Body of pancreas (tissue), 4 donors: ENCODE data around the gene CEBPG.

Experiments
- POLR2A ChIP-seq, 3 donors: fragments of 450-650 bp; IDR thresholded peaks; one replicate each; pipeline ENCODE4 v1.6.1; 2016; ENCODE audit warnings: antibody characterized with exemption in 3 of 3, mild to moderate bottlenecking in 2 of 3
- TF ChIP-seq, protein P1 (sequence below), 7 experiments: fragments of 450-650 bp in 4 of 7; fragments of 200-600 bp in 3 of 7; sonication (generic) in 3 of 7; IDR thresholded peaks; one replicate each; pipeline ENCODE4 v1.5.1; 2016 to 2019; ENCODE audit warnings: antibody characterized with exemption in 7 of 7

DNA sequence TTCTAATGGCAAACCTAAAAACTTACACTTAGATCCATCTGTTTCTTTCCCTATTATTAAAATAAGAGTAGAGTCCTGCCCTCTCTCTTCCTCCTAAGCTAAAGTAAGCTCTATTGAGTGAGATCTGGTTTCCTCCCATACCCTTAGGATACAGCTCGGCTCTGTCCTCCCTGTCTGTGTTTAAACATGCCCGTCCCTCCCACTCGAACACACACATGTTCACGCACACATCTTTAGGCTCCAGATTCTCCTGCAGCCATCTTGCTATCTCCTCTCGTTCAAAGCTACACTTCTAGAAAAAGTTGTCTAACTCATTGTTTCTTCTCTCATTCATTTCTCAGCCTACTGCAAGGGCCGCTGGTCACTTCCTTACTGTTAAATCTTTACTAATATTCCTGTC lies 15.1 kb upstream of the CEBPG start:
- TF ChIP-seq, protein P1, sequence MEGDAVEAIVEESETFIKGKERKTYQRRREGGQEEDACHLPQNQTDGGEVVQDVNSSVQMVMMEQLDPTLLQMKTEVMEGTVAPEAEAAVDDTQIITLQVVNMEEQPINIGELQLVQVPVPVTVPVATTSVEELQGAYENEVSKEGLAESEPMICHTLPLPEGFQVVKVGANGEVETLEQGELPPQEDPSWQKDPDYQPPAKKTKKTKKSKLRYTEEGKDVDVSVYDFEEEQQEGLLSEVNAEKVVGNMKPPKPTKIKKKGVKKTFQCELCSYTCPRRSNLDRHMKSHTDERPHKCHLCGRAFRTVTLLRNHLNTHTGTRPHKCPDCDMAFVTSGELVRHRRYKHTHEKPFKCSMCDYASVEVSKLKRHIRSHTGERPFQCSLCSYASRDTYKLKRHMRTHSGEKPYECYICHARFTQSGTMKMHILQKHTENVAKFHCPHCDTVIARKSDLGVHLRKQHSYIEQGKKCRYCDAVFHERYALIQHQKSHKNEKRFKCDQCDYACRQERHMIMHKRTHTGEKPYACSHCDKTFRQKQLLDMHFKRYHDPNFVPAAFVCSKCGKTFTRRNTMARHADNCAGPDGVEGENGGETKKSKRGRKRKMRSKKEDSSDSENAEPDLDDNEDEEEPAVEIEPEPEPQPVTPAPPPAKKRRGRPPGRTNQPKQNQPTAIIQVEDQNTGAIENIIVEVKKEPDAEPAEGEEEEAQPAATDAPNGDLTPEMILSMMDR (IDR thresholded peaks at IDR 0.05), result no peak
- no peak for TF ChIP-seq POLR2A (IDR thresholded peaks at IDR 0.05)
